SK-N-SH (cell line): ENCODE results near the gene IPO9.

ENCODE experiments used
- CTCF ChIP-seq: fragments of 200-600 bp; sonication (generic); IDR thresholded peaks from 2 replicates; pipeline ENCODE4 v1.6.1; 2017; ENCODE audit warnings: antibody characterized with exemption, mild to moderate bottlenecking, moderate library complexity
- EZH2phosphoT487 ChIP-seq: fragments of 200-600 bp; sonication (generic); IDR thresholded peaks from 2 replicates; pipeline ENCODE4 v1.6.1; 2017; ENCODE audit warnings: low read depth, mixed run types, mild to moderate bottlenecking, antibody characterized with exemption, moderate library complexity, borderline replicate concordance
- JUND ChIP-seq: IDR thresholded peaks from 2 replicates; pipeline ENCODE4 v1.4.0; 2012
- POLR2AphosphoS5 ChIP-seq: IDR thresholded peaks from 2 replicates; pipeline ENCODE4 v1.6.1; 2012; ENCODE audit warnings: low read depth, low read length
- REST ChIP-seq: IDR thresholded peaks from 2 replicates; pipeline ENCODE4 v1.6.1; 2012; ENCODE audit warnings: mild to moderate bottlenecking, low read depth, low read length, moderate library complexity
- RFX5 ChIP-seq: IDR thresholded peaks from 2 replicates; pipeline ENCODE4 v1.6.1; 2012; ENCODE audit warnings: mild to moderate bottlenecking, improper control_type of control experiment, low read length
- TEAD4 ChIP-seq: IDR thresholded peaks from 2 replicates; pipeline ENCODE4 v1.4.0; 2012; ENCODE audit warnings: mild to moderate bottlenecking, borderline replicate concordance; ENCODE audit not compliant: insufficient read depth
- USF1 ChIP-seq: IDR thresholded peaks from 2 replicates; pipeline ENCODE4 v1.4.0; 2012; ENCODE audit warnings: low read depth, borderline replicate concordance
- ZBTB33 ChIP-seq: IDR thresholded peaks from 2 replicates; pipeline ENCODE4 v1.4.0; 2012; ENCODE audit warnings: low read depth, borderline replicate concordance

- no peak for TF ChIP-seq REST
- TF ChIP-seq EZH2phosphoT487 = no peak
- TF ChIP-seq USF1 = no peak
- TF ChIP-seq CTCF = no peak
- no peak for TF ChIP-seq ZBTB33
- no peak for TF ChIP-seq RFX5
- TF ChIP-seq POLR2AphosphoS5 = no peak
- TF ChIP-seq TEAD4 = no peak
- TF ChIP-seq JUND = no peak
Measured at GRCh38 chr1:201816309-201816854, 12.6 kb upstream of the IPO9 start.
